GM18505 (cell line): ENCODE measurements around the gene SOAT1.

Experiments
- ATAC-seq: cut with Tn5 transposase; IDR thresholded peaks from one replicate; pipeline ENCODE4 v1.9.1; 2021; ENCODE audit not compliant: unreplicated experiment
- POLR2A ChIP-seq: IDR thresholded peaks from 4 replicates; pipeline ENCODE4 v1.6.1; 2011; ENCODE audit warnings: borderline replicate concordance; ENCODE audit not compliant: insufficient read depth, insufficient read length; ENCODE audit errors: extremely low read depth

The SOAT1 gene

GRCh38 chr1:179288977-179289376 is 4.6 kb upstream of the SOAT1 start:
- ATAC-seq: no peak
- TF ChIP-seq POLR2A: no peak

DNA sequence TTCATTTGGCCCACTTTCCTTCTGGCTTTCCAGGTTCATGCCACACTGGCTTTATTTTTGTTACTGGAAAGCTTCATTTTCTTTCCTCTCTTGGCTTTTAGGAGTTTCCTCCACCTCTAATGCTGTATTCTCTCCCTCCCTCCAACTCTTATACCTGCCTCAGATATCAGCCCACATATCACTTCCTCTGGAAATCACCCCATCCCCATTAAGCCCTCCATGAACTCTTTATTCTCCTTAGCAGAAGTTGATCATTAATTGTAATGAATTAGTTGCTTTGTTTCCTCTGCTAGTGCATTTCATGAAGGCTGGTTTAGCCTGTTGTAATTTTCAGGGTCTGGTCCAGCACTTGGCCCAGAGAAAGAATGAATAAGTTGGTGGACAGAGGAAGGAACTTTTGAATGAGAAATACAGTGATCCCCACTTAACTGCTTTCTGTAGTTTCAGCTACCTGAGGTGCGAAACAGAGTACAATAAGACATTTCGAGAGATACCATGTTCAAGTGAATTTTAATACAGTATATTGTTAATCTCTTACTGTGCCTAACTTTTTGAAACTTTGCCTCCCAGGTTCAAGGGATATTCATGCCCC is 1.7 kb downstream of the SOAT1 start:
- ATAC-seq: no peak
- no peak for TF ChIP-seq POLR2A

DNA sequence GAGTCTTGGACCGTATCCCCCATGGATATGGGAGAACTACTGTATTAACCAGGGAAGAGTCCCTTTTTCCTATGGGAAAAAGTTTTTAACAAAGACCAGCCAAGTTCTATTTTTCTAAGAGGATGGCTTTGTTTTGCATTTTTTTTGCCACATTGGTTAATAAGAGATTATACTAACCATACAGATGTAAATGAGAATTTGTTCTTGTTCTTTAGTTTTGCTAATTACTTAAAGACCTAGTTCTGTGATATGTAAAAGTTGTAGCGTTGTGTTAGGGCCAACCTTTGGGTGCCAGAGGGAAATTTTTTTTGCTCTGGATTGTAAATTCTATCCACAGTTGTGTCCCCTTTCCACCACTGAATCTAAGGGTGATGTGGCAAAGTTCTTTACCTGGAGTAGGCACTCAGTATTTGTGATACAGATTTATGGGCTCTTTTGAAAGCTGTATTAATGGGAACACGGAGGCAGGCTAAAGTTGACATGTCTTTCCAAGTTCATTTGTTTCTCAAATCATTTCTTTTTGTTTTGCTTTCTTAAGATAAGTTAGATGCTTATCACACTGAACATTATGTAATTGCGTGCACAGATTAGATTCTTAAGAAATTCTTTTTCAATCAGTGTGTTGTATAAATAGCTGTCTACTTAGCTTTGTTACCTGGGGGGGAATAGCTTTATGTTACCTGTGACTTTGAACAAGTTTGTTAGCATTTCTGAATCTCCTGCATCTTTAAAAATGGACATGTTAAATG is 2.9 kb downstream of the SOAT1 start:
- TF ChIP-seq POLR2A: no peak
- ATAC-seq: no peak

DNA sequence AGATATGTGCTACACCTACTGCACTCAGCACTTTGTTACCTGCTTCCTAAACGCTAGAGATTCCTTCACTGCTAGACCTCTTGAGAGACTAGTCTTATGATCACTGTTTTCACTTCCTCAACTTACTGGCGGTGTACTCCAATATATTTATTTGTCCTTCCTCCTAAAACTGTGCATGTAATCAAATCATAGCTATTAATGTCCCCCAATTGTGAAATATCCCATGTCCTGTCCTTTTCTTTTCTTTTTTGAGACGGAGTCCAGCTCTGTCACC is 3.4 kb downstream of the SOAT1 start:
- ATAC-seq: no peak

GRCh38 chr1:179298952-179299351 is 5.4 kb downstream of the SOAT1 start:
- no peak for TF ChIP-seq POLR2A
- ATAC-seq: peak; percentile 74

More for the DNA sequence above, 3.4 kb downstream of the SOAT1 start:
- no peak for TF ChIP-seq POLR2A

GRCh38 chr1:179300112-179300511 is 6.5 kb downstream of the SOAT1 start:
- TF ChIP-seq POLR2A: no peak
- ATAC-seq: no peak

- TF ChIP-seq POLR2A: no peak
- ATAC-seq: no peak
Measured at GRCh38 chr1:179302070-179302469, 8.5 kb downstream of the SOAT1 start.

- TF ChIP-seq POLR2A: no peak
- no peak for ATAC-seq
Measured at GRCh38 chr1:179303200-179303785, 9.7 kb downstream of the SOAT1 start.

- TF ChIP-seq POLR2A: no peak
- ATAC-seq: no peak
Measured at GRCh38 chr1:179305450-179305849, 11.9 kb downstream of the SOAT1 start.

DNA sequence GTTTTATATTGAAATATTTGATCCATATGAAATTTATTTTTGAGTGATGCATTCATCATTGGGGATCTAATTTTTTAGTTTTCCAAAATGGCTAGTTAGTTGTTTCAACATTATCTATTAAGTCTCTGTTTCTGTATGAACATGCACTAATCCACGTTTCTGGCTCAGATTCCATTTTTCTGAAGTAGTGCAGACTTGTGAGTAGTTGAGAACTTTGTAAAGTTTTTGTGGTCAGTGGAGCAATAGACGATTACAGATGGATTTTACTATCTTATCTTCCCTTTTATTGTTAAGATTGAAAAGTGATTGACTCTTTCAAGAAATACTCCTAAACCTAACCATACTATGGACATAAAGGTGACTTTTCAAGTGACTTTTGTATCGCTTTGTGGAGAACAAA is 16.7 kb downstream of the SOAT1 start:
- no peak for ATAC-seq
- TF ChIP-seq POLR2A: no peak

GRCh38 chr1:179310721-179311120 is 17.1 kb downstream of the SOAT1 start:
- TF ChIP-seq POLR2A: no peak
- no peak for ATAC-seq

- no peak for ATAC-seq
- no peak for TF ChIP-seq POLR2A
Measured at GRCh38 chr1:179311149-179311700, 17.6 kb downstream of the SOAT1 start.

DNA sequence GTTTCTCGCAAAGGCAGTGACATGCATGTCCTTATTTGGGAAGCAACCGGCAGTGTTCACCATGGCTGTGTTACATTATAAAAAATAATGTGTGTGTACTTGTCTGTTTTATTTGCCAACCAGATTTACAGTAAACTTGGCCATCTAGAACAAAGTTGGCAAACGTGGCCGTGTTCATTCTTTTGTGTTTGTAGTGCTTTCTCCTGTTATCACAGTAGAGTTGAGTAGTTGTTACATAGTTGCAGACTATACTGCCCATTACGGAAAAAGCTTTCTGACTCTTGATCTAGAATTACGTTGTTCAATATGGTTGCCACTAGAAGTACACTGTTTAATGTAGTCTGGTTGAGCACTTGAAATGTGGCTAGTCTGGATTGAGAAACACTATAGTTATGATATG is 19.4 kb downstream of the SOAT1 start:
- TF ChIP-seq POLR2A: no peak
- ATAC-seq: no peak

GRCh38 chr1:179314928-179315327 is 21.3 kb downstream of the SOAT1 start:
- ATAC-seq: no peak
- TF ChIP-seq POLR2A: no peak
